BJ (cell line): ENCODE results near the gene OR7G2. TPM values are rescaled to one million over a fixed set of nuclear protein-coding genes. Genes with fewer than 3 reads are reported as not detected.

Experiments
- CTCF ChIA-PET: fragments of 350-600 bp; formaldehyde crosslinking; extraction: SDS; loops from one replicate; lab custom pipeline; 2021; ENCODE audit warnings: antibody characterized with exemption, inconsistent platforms; lab: Yijun Ruan, JAX
- POLR2A ChIA-PET: fragments of 300-600 bp; sonication (Branson Sonifier 250); formaldehyde crosslinking; extraction: SDS; loops from one replicate; lab custom pipeline; 2021; ENCODE audit warnings: antibody characterized with exemption; lab: Charles Lee
- DNase-seq: peaks from one replicate; pipeline ENCODE4 v3.0.0-alpha.2; 2011; ENCODE audit warnings: low read depth
- H3K27me3 ChIP-seq: 2 replicates; pipeline ENCODE4 v1.6.0; 2011; ENCODE audit warnings: low read length; ENCODE audit not compliant: control insufficient read depth, insufficient read depth
- H3K36me3 ChIP-seq: 2 replicates; pipeline ENCODE4 v1.5.1; 2011; ENCODE audit warnings: low read length; ENCODE audit not compliant: control insufficient read depth, insufficient read depth
- H3K4me3 ChIP-seq: 2 replicates; pipeline ENCODE4 v1.5.1; 2011; ENCODE audit warnings: low read depth, mild to moderate bottlenecking, control low read depth, low read length
- CTCF ChIP-seq: IDR thresholded peaks from 2 replicates; pipeline ENCODE4 v1.5.1; 2011; ENCODE audit warnings: low read depth, mild to moderate bottlenecking, control low read depth, inconsistent platforms, low read length, moderate library complexity; ENCODE audit not compliant: insufficient read depth
- polyA plus RNA-seq: library from polyadenylated mRNA; depleted of rRNA; stranded (reverse); fragments of >200 nt; gene quantifications from 2 replicates; pipeline ENCODE4 v1.2.3, GENCODE V29; 2011

OR7G2 gene
- polyA plus RNA-seq, 1 experiment = not detected

- POLR2A ChIA-PET = no interaction called here
- TF ChIP-seq CTCF = no peak
- no peak overlapping the region for H3K4me3 ChIP-seq
- CTCF ChIA-PET = interaction anchor here (0.7 kb wide), 1 partner anchor 30 kb away, joined by 3 read pairs; the partner anchor contains the start of gene OR1M1
- DNase-seq = no peak
- H3K27me3 ChIP-seq = no peaks in the 10 kb centered on the region
- no peaks in the 10 kb centered on the region for H3K36me3 ChIP-seq
Observed at GRCh38 chr19:9116547-9116946, 9.3 kb upstream of the OR7G2 start.

DNA sequence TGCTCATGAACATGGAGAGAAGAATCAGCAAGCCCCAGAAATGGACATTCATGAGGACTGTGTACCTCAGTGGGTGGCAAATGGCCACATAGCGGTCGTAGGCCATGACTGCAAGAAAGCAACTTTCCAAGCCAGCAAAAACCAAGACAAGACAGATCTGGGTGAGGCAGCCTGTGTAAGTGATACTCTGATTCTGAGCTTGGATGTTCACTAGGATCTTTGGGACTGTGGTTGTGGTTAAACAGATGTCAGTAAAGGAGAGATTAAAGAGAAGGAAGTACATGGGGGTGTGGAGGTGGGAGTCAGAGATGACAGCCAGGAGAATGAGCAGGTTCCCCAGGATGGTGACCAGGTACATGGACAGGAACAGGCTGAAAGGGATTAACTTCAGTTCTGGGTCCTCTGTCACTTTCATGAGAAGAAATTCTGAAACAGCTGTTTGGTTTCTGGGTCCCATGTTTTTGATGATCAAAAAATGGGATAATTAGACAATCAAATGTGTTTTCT, 8.1 kb upstream of the OR7G2 start, which contains the start of gene OR7G1:
OR7G1 (minus strand) TSS at position 457 of the 507 bp plus-strand sequence; CDS start at position 457, 0 bp downstream.
- no peaks in the 10 kb centered on the region for H3K36me3 ChIP-seq
- H3K4me3 ChIP-seq = no peak within 1 kb of the TSS
- H3K27me3 ChIP-seq = no peaks in the 10 kb centered on the region
- no peak for DNase-seq
- ChIA-PET CTCF (no interaction called here), POLR2A (no interaction called here)
- no peak for TF ChIP-seq CTCF

DNA sequence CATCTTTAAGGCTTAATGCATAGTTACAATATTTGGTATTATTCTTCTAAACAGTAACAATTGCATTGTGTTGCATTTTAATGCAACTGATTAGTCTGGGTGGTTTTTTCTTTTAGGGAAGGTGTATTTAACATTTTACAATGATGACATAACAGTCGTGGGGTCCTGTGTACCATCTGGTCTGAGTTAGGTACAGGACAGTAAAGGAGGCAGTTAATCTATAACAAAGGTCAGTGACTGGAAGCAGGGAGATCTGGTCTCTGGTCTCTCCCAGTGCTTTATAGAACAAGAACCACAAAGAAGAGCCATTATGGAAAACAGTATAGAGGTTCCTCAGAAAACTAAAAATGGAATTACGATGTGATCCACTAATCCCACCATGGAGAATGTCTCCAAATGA, 2.7 kb upstream of the OR7G2 start:
- no peak for TF ChIP-seq CTCF
- Histone ChIP-seq H3K27me3 (no peaks in the 10 kb centered on the region), H3K36me3 (no peaks in the 10 kb centered on the region), H3K4me3 (no peak overlapping the region)
- ChIA-PET POLR2A (no interaction called here), CTCF (no interaction called here)
- no peak for DNase-seq

DNA sequence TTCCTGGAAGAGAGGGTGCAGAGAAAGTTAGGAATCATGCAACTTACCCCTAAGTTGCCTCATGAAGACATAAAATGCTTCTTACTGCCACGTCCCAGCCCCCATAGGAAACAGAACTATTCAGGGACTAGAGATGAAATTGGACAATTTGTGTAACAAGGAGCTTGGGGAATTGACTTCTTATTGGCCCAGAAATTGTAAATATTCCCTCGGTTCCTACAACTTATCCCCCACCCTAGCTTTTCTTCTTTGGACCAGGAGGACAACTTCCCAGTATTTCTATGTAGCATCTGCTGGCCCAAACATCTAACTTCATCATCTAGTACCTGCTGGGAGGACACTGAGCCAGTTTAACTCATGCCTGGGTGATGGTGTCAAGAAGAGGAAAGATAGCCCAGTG, 20.5 kb downstream of the OR7G2 start, which contains the start of gene OR1M1:
OR1M1 (plus strand) TSS at position 301 of the 400 bp plus-strand sequence. CDS start 6,184 bp downstream, outside the sequence.
- no peak for DNase-seq
- Histone ChIP-seq H3K36me3 (no peaks in the 10 kb centered on the region), H3K4me3 (no peak within 1 kb of the TSS), H3K27me3 (no peaks in the 10 kb centered on the region)
- ChIA-PET POLR2A (no interaction called here), CTCF (interaction anchor here (0.6 kb wide), 1 partner anchor 30 kb away, joined by 3 read pairs; no protein-coding TSS in a partner anchor)
- TF ChIP-seq CTCF = no peak

DNA sequence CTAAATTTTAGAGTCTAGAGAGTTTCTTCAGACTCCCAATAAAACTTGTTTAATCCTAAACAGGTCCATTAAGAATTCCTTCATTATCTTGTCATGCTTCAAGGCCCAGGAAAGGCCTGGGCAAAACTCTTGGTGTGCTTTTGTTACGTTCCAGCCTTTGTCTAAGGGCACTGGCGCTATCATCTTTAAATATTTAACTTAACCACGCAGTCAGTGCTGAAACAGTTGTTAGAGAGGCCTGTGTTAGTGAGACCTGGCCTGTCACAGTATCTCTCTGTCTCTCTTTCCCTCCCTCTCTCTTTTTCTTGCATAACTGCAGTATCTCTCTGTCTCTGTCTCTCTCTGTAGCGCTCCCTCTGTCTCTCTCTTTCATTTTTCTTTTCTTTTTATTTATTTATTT, 28.6 kb downstream of the OR7G2 start:
- DNase-seq = no peak
- TF ChIP-seq CTCF = no peak

More for the DNA sequence above, 28.6 kb downstream of the OR7G2 start:
- ChIA-PET POLR2A (no interaction called here), CTCF (interaction anchor here (3.0 kb wide), 1 partner anchor 425 kb away, joined by 11 read pairs; no protein-coding TSS in a partner anchor)
- Histone ChIP-seq H3K4me3 (no peak overlapping the region), H3K27me3 (no peaks in the 10 kb centered on the region), H3K36me3 (no peaks in the 10 kb centered on the region)
